ENCODE data around the gene UBL5.
A peak's percentile ranks its signal among the peaks of the same experiment; 100 is the strongest.
"Not testable (repeated sequence)": the region's sequence is repeated elsewhere in the genome, so short reads cannot be mapped to it uniquely, and the experiment has no call there.

UBL5 gene

GRCh38 chr19:9827289-9828238 is at the start of gene UBL5:
Gene UBL5 (plus strand): TSS chr19:9827918. CDS start chr19:9828338, 420 bp downstream.
- peak; percentile 94 for DNase-seq

GRCh38 chr19:9782338-9782737 is 45.4 kb upstream of the UBL5 start:
- no peak for DNase-seq

GRCh38 chr19:9784163-9784496 is 43.6 kb upstream of the UBL5 start:
- not testable (repeated sequence) for DNase-seq

GRCh38 chr19:9785367-9786331 is 42.1 kb upstream of the UBL5 start:
- peak; percentile 94 for DNase-seq

GRCh38 chr19:9786342-9786741 is 41.4 kb upstream of the UBL5 start:
- DNase-seq = no peak

- no peak for DNase-seq
Observed at GRCh38 chr19:9786819-9787218, 40.9 kb upstream of the UBL5 start.

- not testable (repeated sequence) for DNase-seq
Observed at GRCh38 chr19:9788604-9789003, 39.1 kb upstream of the UBL5 start.

- no peak for DNase-seq
Observed at GRCh38 chr19:9789066-9789465, 38.7 kb upstream of the UBL5 start.

GRCh38 chr19:9789579-9789978 is 38.1 kb upstream of the UBL5 start:
- DNase-seq = not testable (repeated sequence)

GRCh38 chr19:9791073-9791367 is 36.7 kb upstream of the UBL5 start:
- DNase-seq = not testable (repeated sequence)

GRCh38 chr19:9791552-9792205 is 36.0 kb upstream of the UBL5 start:
- DNase-seq = peak; percentile 91

- peak; percentile 87 for DNase-seq
Observed at GRCh38 chr19:9792206-9793070, 35.3 kb upstream of the UBL5 start.

GRCh38 chr19:9793071-9793591 is 34.6 kb upstream of the UBL5 start:
- DNase-seq = peak; percentile 62

GRCh38 chr19:9796113-9796773 is 31.5 kb upstream of the UBL5 start:
- DNase-seq = peak; percentile 97

GRCh38 chr19:9797871-9798270 is 29.8 kb upstream of the UBL5 start:
- no peak for DNase-seq

GRCh38 chr19:9799162-9799561 is 28.6 kb upstream of the UBL5 start:
- DNase-seq = no peak

- no peak for DNase-seq
Observed at GRCh38 chr19:9801976-9802375, 25.7 kb upstream of the UBL5 start.

- no peak for DNase-seq
Observed at GRCh38 chr19:9806803-9807202, 20.9 kb upstream of the UBL5 start.

GRCh38 chr19:9808855-9809824 is 18.6 kb upstream of the UBL5 start:
- DNase-seq = no peak

GRCh38 chr19:9811139-9811538 is 16.6 kb upstream of the UBL5 start:
- no peak for DNase-seq
